Esophagus (tissue), 2 donors: ENCODE data around the gene ZNF618. TPM values are rescaled to one million over a fixed set of nuclear protein-coding genes. Genes with fewer than 3 reads are reported as not detected.

Experiments
- H3K27ac ChIP-seq, 2 donors: one replicate each; pipeline ENCODE4 v1.5.1; 2013; ENCODE audit warnings: low read depth in 2 of 2, mild to moderate bottlenecking in 2 of 2, inconsistent platforms in 1 of 2, low read length in 1 of 2, moderate library complexity in 1 of 2
- H3K27me3 ChIP-seq, 2 donors: one replicate each; pipeline ENCODE4 v1.6.1; 2013; ENCODE audit warnings: low read length in 2 of 2, control low read depth in 1 of 2, mild to moderate bottlenecking in 1 of 2; ENCODE audit not compliant: insufficient read depth in 2 of 2, control insufficient read depth in 1 of 2
- H3K36me3 ChIP-seq, 2 donors: one replicate each; pipeline ENCODE4 v1.6.1; 2013; ENCODE audit warnings: low read length in 1 of 2; ENCODE audit not compliant: control insufficient read depth in 2 of 2, insufficient read depth in 2 of 2
- H3K4me1 ChIP-seq, 2 donors: one replicate each; pipeline ENCODE4 v1.6.1; 2013; ENCODE audit warnings: low read length in 1 of 2; ENCODE audit not compliant: control insufficient read depth in 2 of 2, insufficient read depth in 2 of 2
- H3K4me3 ChIP-seq, 2 donors: one replicate each; pipeline ENCODE4 v1.5.1; 2013; ENCODE audit warnings: low read length in 2 of 2, mild to moderate bottlenecking in 2 of 2, low read depth in 1 of 2, moderate library complexity in 1 of 2
- H3K9me3 ChIP-seq, 2 donors: one replicate each; pipeline ENCODE4 v1.6.1; 2013; ENCODE audit warnings: mild to moderate bottlenecking in 2 of 2, low read depth in 1 of 2, low read length in 1 of 2, moderate library complexity in 1 of 2; ENCODE audit not compliant: control insufficient read depth in 2 of 2, insufficient read depth in 1 of 2
- WGBS, 2 donors: extraction: QIAGEN DNeasy Blood & Tissue Kit; methylation state at CpG; one replicate each; pipeline ENCODE4 v1.1.7; 2013; 5-methylcytosine and 5-hydroxymethylcytosine counted together
- polyA plus RNA-seq, 2 donors: library from polyadenylated mRNA; stranded (reverse); fragments of 200-250 nt; gene quantifications; one replicate each; pipeline ENCODE4 v1.2.3, GENCODE V29; 2013
- donor health status: healthy with polysubstance abuse.
- donor health status: Bipolar disorder and iron deficiency.

ZNF618 gene
- polyA plus RNA-seq, 2 donors: 0.56 to 1.0 TPM

DNA sequence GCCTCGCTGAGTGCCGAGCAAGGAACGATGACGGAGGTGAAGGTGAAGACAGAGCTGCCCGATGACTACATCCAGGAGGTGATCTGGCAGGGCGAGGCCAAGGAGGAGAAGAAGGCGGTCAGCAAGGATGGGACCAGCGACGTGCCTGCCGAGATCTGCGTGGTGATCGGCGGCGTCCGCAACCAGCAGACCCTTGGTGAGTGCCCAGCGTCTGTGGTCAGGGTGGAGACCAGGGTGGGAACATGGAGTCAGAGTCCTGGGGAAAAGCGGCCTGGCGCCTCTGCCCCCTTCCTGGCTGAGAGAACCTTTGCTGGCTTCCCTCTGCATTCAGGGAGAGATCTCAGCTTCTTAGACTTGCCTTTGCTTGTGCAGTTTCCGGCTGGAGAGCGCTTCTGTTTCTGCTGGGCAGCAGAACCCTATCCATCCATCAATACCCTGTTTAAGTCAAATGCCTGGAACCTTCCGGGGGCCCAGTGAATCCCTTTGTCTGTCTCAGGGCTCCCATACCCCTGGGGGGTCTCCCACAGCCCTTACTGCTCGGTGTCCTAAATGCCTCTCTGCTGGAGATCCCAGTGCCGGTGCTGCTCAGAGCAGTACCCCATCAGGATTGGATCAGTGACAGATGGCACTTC is 112.4 kb downstream of the ZNF618 start:
- no peaks in the 10 kb centered on the region for H3K9me3 ChIP-seq
- no peaks in the 10 kb centered on the region for H3K27me3 ChIP-seq
- no peak overlapping the region for H3K27ac ChIP-seq
- peaks cover 0 to 6% of the 10 kb centered on the region in 2 donors for H3K4me1 ChIP-seq
- no peak overlapping the region for H3K4me3 ChIP-seq
- no peaks in the 10 kb centered on the region for H3K36me3 ChIP-seq
- 94 to 97% methylated on average over 23 of the region's 23 CpGs for WGBS, 2 donors

DNA sequence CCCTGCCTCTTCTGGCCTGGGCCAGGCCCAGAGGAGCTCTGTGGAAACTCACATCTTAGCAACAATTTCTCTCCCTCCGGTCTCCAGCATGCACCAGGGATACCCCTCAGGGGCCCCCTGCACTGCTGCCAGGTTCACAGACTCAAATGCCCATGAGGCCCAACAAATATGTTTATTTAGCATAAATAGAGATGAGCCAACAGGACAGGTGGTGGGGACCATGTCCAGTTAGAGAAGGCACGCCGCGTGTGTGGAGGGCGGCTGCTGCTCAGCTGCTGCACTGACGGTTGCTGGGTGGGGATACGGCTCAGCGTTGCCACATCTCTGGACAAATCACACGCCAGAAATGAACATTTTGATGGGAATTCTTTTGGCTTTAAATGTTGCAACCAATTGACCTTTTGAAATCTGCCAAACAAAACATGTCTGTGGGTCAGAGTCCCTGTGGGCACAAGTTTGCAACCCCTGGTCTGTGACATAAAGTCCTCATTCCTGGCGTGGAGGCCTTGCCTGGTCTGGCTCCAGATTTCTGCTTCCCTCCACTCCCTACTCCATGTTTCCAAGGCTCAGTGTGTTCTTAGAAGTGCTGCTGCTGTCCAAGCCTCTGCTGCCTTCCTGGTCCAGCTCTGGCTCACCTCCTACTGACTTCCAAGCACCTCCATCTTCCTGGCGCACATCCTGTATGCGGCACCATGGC is 113.1 kb downstream of the ZNF618 start:
- no peak overlapping the region for H3K27ac ChIP-seq
- no peaks in the 10 kb centered on the region for H3K36me3 ChIP-seq
- WGBS, 2 donors: 85 to 89% methylated on average over 12 of the region's 12 CpGs

DNA sequence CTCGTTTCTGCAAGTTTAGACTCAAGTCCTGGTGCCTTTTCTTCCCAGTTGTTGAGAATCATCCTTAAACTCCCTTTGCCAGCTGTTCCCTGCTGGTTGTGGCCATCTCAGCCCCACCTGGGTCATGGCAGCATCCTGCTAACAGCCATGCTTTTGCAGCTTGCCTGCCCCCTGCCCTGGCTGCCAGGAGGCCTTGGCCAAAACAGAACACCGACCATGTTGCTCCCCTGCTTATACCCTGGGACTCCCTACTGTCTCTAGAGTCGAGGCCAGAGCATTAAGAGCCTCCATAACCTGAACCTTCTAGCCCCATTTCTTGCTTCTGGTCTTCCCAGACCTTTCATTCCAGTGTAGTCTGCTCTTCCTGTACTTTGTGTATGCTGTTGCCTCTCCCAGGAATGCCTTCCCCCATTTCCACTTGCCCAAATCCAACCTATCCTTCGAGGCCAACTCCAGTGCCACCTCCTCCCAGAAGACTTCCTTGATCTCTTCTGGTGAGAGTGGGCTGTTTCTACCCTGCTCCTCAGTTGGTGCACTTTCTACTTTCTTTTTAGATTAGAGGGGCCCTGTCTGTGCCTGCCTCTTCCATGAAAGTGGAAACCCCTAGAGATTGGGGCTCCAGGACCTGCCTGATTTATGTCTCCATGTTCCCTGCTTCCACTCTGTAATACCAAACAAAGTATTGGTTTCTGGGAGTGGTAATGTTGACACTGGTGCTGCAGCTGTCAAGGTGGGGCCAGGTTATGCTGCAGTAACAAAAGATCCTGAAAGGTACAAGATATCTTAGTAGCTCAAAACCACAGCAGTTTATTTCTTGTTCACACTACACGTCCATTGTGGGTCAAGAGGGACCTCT is 113.8 kb downstream of the ZNF618 start:
- Histone ChIP-seq H3K9me3 (no peaks in the 10 kb centered on the region), H3K4me1 (peaks cover 7 to 10% of the 10 kb centered on the region in 2 donors), H3K36me3 (no peaks in the 10 kb centered on the region), H3K27me3 (no peaks in the 10 kb centered on the region), H3K27ac (no peak overlapping the region), H3K4me3 (no peak overlapping the region)
- 80% methylated on average over 5 of the region's 5 CpGs for WGBS, 2 donors

More for the DNA sequence above, 113.1 kb downstream of the ZNF618 start:
- no peaks in the 10 kb centered on the region for H3K27me3 ChIP-seq
- H3K4me3 ChIP-seq: no peak overlapping the region
- H3K9me3 ChIP-seq: no peaks in the 10 kb centered on the region
- H3K4me1 ChIP-seq: peaks cover 5 to 10% of the 10 kb centered on the region in 2 donors

DNA sequence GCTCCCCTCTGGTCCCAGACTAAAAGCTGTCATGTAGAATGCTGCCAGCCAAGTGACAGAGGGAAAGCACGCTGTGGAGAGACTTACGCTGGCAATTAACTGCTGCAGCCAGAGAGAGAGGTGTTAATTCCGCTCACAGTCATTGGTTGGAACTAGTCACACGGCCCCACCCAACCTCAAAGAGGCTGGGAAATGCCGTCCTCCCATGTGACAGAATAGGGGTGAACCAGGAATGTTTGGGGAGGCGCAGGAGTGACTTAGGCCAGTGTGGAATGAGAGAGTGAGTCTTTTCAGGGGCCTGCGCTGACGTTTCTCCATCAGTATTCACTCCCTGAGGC is 114.4 kb downstream of the ZNF618 start:
- Histone ChIP-seq H3K9me3 (no peaks in the 10 kb centered on the region), H3K4me3 (no peak overlapping the region), H3K4me1 (peaks cover 7 to 10% of the 10 kb centered on the region in 2 donors), H3K36me3 (no peaks in the 10 kb centered on the region), H3K27ac (no peak overlapping the region), H3K27me3 (no peaks in the 10 kb centered on the region)
- 84 to 87% methylated on average over 8 of the region's 8 CpGs for WGBS, 2 donors

DNA sequence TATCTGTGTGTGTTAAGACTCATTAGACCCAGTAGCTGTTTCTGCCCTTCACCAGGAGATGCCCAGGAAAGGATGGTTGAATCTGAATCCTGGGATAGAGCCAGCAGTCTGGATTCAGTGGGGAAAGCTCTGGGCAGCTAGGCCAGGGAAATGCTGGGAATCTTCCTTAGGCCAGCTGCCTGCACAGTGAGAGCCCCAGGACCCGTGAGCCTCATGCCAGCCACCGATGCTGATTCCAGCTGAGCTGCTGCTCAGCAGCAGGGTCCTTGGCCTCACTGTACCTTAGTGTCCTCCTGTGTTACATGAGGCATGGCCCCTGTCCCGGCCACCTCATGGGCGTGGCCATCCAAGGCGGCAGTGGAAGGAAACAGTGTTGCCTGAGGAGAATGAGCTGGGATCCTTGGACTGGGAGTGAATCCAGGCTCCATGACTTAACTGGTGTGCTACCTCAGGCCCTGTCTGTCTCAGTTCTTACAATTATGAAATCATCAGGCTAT is 114.9 kb downstream of the ZNF618 start:
- Histone ChIP-seq H3K9me3 (no peaks in the 10 kb centered on the region), H3K4me1 (peaks cover 7 to 10% of the 10 kb centered on the region in 2 donors), H3K27me3 (no peaks in the 10 kb centered on the region), H3K4me3 (no peak overlapping the region), H3K27ac (no peak overlapping the region), H3K36me3 (no peaks in the 10 kb centered on the region)
- 67 to 83% methylated on average over 5 of the region's 5 CpGs for WGBS, 2 donors

DNA sequence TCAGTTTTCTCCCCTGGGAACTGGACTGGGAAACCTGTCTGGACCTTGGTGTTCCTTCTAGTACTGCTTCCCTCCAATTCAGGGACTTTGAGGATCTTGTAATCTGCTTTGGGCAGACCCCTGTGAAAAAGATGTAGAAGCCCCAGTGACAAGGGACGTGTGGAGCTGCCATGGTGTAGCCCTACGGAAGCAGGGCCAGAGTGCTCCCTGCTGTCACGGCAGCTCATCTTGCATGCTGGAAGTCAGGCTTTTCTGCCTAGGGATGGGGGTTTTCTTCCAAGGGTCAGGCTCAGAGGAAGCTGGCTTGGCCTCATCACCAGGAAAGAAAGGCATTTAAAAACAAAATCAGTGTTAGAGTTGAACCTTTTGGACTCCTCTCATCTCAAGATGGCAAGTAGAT is 115.6 kb downstream of the ZNF618 start:
- WGBS, 2 donors: 93% methylated on average over 3 of the region's 3 CpGs
- H3K27me3 ChIP-seq: no peaks in the 10 kb centered on the region
- H3K36me3 ChIP-seq: no peaks in the 10 kb centered on the region
- H3K27ac ChIP-seq: no peak overlapping the region
- H3K4me3 ChIP-seq: no peak overlapping the region
- no peaks in the 10 kb centered on the region for H3K9me3 ChIP-seq
- peaks cover 7% of the 10 kb centered on the region in 2 donors for H3K4me1 ChIP-seq

DNA sequence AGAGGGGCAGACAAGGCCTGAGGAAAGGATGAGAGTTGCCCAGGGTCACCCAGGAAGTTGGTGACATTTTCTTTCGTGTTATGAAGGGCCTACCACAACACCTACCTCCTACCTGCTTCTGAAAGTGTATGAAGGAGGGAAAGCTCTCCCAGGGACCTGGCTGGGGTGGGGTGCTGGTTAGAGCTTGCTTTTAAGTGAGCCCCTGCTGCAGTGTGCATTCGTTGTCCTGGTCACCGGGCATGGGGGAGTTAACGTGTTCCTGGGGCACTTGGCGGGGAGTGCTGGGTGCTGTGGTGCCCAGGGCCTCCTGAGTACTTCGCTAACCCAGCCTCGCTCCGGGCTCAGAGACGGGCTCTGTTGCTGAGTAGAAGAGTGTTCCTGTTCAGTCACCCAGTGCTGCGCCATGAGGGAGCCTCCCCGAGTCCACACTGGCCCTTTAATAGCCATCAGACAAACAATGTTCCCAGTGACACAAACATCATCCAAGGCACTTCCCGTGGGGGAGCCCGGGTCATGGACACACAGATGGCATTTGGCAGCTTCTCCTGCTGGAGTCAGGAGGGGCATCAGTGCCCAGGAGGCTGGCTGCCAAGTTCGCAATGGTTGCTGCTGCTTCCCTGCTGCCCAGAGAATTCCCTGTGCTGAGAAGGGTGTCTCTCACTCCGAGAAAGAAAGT is 116.3 kb downstream of the ZNF618 start:
- H3K27ac ChIP-seq: no peak overlapping the region
- WGBS, 2 donors: 69 to 71% methylated on average over 15 of the region's 15 CpGs
- no peaks in the 10 kb centered on the region for H3K36me3 ChIP-seq
- peaks cover 7% of the 10 kb centered on the region in 2 donors for H3K4me1 ChIP-seq
- H3K9me3 ChIP-seq: no peaks in the 10 kb centered on the region
- no peaks in the 10 kb centered on the region for H3K27me3 ChIP-seq
- no peak overlapping the region for H3K4me3 ChIP-seq

DNA sequence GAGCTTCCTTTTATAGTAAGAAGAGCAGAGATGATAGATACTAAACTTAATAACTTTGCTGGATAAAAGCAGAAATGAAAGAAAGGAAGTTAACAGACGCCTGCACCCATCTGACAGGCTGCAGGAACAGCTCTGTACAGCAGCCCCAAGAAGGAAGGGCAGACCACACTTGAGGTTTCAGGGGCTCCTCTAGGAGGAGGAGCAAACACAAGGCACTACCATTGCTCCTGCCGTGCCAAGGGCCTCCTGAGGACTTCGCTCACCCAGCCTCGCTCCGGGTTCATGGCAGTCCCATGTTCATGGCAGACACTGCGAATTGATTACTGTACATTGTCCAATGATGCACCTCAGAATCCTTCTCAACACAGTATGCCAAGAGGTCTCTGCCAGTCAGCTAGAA is 116.9 kb downstream of the ZNF618 start:
- Histone ChIP-seq H3K27ac (no peak overlapping the region), H3K4me1 (peaks cover 7% of the 10 kb centered on the region in 2 donors), H3K4me3 (no peak overlapping the region), H3K27me3 (no peaks in the 10 kb centered on the region), H3K9me3 (no peaks in the 10 kb centered on the region), H3K36me3 (no peaks in the 10 kb centered on the region)
- 76 to 79% methylated on average over 6 of the region's 6 CpGs for WGBS, 2 donors

DNA sequence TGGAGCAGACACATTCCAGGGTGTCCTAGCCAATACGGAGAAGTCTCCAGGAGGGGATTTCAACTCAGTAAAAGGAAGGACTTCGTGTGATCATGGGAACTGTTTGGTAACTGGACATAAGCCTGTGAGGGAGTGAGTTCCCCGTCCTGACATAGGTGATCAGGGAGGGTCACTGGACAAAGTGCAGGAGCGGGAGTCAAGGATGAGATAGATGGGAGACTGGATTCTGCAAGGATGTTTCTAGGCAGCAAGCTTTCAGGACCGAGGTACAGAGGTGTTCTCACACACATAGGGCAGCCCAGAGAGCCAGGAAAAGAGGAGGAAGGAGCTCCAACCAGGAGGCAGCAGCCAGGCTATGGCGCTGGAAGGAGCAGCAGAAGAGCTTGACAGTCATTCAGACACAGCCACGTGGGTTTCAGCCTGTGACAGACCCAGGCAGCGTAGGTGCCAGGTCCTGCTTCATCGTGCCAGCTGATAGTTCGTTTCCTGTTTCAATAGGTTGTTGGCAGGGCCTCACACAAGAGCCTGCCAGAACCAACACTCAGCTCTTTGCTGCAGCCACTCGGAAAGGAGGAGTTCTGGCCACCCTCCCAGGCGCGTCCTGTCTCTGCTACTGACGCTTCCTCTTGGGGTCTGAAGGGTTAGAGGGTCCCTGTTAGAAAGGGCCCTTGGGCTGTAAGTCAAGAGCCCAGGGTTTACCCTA is 117.9 kb downstream of the ZNF618 start:
- 22 to 24% methylated on average over 14 of the region's 14 CpGs for WGBS, 2 donors
- Histone ChIP-seq H3K9me3 (no peaks in the 10 kb centered on the region), H3K36me3 (no peaks in the 10 kb centered on the region), H3K4me3 (no peak overlapping the region), H3K4me1 (peaks cover 7% of the 10 kb centered on the region in 2 donors), H3K27me3 (no peaks in the 10 kb centered on the region), H3K27ac (no peak overlapping the region)
